Uterus (tissue), 2 donors: Measurements from ENCODE around the gene ACVRL1.

Source experiments
- CTCF ChIP-seq, 4 experiments: fragments of 200-600 bp in 2 of 4; fragments of 450-650 bp in 2 of 4; sonication (generic) in 2 of 4; IDR thresholded peaks; one replicate each; pipeline ENCODE4 v1.5.1; 2016 to 2019; ENCODE audit warnings: antibody characterized with exemption in 4 of 4, mild to moderate bottlenecking in 2 of 4, moderate library complexity in 1 of 4
- POLR2A ChIP-seq, 2 donors: fragments of 450-650 bp; IDR thresholded peaks; one replicate each; pipeline ENCODE4 v1.6.1; 2016; ENCODE audit warnings: antibody characterized with exemption in 2 of 2, mild to moderate bottlenecking in 1 of 2, moderate library complexity in 1 of 2

GRCh38 chr12:51869931-51870330 is 37.4 kb upstream of the ACVRL1 start:
- TF ChIP-seq POLR2A (IDR thresholded peaks at IDR 0.05) (no peak), CTCF (IDR thresholded peaks at IDR 0.05) (no peak)
